ENCODE data around the gene SH2B3. TPM values are rescaled to one million over a fixed set of nuclear protein-coding genes. Genes with fewer than 3 reads are reported as not detected.

The SH2B3 gene
- total and polyA plus RNA-seq, 2 of the 13 experiments (the other 11 are each of a cell fraction or from before 2014, with no cell fraction given), result 6.8 to 6.9 TPM

DNA sequence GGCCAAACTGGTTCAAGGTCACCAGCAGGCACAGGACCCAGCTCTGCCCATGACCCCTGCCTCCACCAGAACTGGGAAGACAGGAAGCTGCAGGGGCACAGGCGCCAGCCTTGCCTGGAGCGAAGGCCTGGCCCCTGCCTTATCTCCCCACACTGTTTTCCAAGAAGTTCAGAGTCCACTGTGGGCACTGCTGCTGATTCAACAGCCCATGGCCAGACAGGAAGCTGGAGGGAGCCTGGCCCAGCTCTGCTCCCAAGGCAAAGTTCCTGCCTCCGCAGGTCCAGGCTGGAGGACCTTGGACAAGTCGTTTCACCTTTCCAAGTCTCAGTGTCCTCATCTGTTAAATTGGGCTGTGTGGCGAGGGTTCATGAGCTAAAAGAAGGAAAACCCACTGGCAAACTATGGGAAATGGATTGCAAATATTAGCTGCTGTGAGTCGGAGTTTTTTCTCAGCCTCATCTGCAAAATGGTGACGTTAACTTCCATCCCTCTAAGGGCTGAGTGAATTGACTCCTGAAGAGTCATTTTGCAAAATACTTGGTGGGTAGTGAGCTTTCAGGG is 38.0 kb upstream of the SH2B3 start (continued):
- TF ChIP-seq FOXK1 (CRISPR knock-in tag; IDR thresholded peaks at IDR 0.05; ENCODE audit: borderline replicate concordance, low read depth), result peak; percentile 67; the same call in 1 of the 2 replicates
- TF ChIP-seq ZNF746 (CRISPR knock-in tag; IDR thresholded peaks at IDR 0.05), result peak; percentile 84
- peak; percentile 43; the same call in 1 of the 2 replicates for TF ChIP-seq HIVEP1 (CRISPR knock-in tag; IDR thresholded peaks at IDR 0.05)
- TF ChIP-seq, protein P1, sequence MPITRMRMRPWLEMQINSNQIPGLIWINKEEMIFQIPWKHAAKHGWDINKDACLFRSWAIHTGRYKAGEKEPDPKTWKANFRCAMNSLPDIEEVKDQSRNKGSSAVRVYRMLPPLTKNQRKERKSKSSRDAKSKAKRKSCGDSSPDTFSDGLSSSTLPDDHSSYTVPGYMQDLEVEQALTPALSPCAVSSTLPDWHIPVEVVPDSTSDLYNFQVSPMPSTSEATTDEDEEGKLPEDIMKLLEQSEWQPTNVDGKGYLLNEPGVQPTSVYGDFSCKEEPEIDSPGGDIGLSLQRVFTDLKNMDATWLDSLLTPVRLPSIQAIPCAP (CRISPR knock-in tag; IDR thresholded peaks at IDR 0.05; ENCODE audit: low read depth), result no peak
- TF ChIP-seq ETV6 (CRISPR knock-in tag; conservative IDR thresholded peaks at IDR 0.05), result peak; percentile 68; the same call in 1 of the 2 replicates
- TF ChIP-seq NCOA2 (CRISPR knock-in tag; IDR thresholded peaks at IDR 0.05), result peak; percentile 92
- no peak for TF ChIP-seq POLR2AphosphoS2 (IDR thresholded peaks at IDR 0.05; ENCODE audit: low read depth, low read length)
- peak; percentile 27; the same call in 1 of the 2 replicates for TF ChIP-seq ZNF121 (CRISPR knock-in tag; IDR thresholded peaks at IDR 0.05)
- no peak for TF ChIP-seq NONO (IDR thresholded peaks at IDR 0.05)
- TF ChIP-seq NONO (CRISPR knock-in tag; conservative IDR thresholded peaks at IDR 0.05), result peak; percentile 92
- peak; percentile 90 for TF ChIP-seq FOXA3 (CRISPR knock-in tag; IDR thresholded peaks at IDR 0.05)
- peak; percentile 40; the same call in 1 of the 2 replicates for TF ChIP-seq ZSCAN21 (CRISPR knock-in tag; IDR thresholded peaks at IDR 0.05; ENCODE audit: borderline replicate concordance)
- no peak for TF ChIP-seq GABPA (IDR thresholded peaks at IDR 0.05; ENCODE audit: low read depth, low read length)
- peak; percentile 75 for TF ChIP-seq GABPA (CRISPR knock-in tag; IDR thresholded peaks at IDR 0.05; ENCODE audit: low read depth)
- TF ChIP-seq ZNF547 (CRISPR knock-in tag; IDR thresholded peaks at IDR 0.05), result no peak; the same call in 1 of the 2 replicates
- no peak; the same call in 1 of the 2 replicates for TF ChIP-seq ZNF563 (CRISPR knock-in tag; IDR thresholded peaks at IDR 0.05)
- TF ChIP-seq, protein P2, sequence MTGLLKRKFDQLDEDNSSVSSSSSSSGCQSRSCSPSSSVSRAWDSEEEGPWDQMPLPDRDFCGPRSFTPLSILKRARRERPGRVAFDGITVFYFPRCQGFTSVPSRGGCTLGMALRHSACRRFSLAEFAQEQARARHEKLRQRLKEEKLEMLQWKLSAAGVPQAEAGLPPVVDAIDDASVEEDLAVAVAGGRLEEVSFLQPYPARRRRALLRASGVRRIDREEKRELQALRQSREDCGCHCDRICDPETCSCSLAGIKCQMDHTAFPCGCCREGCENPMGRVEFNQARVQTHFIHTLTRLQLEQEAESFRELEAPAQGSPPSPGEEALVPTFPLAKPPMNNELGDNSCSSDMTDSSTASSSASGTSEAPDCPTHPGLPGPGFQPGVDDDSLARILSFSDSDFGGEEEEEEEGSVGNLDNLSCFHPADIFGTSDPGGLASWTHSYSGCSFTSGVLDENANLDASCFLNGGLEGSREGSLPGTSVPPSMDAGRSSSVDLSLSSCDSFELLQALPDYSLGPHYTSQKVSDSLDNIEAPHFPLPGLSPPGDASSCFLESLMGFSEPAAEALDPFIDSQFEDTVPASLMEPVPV (CRISPR knock-in tag; IDR thresholded peaks at IDR 0.05), result no peak
- peak; percentile 74; the same call in 1 of the 2 replicates for TF ChIP-seq ZBTB25 (CRISPR knock-in tag; IDR thresholded peaks at IDR 0.05)
- TF ChIP-seq ATF7 (IDR thresholded peaks at IDR 0.05), result no peak
- TF ChIP-seq ATF7 (CRISPR knock-in tag; IDR thresholded peaks at IDR 0.05), result 0 out of 2 replicates have a peak, but pooled peaks have one; percentile 17
- no peak for TF ChIP-seq JARID2 (CRISPR knock-in tag; IDR thresholded peaks at IDR 0.05; ENCODE audit: insufficient replicate concordance)
- TF ChIP-seq FOSL2 (CRISPR knock-in tag; IDR thresholded peaks at IDR 0.05), result peak; percentile 90
- TF ChIP-seq, protein P3, sequence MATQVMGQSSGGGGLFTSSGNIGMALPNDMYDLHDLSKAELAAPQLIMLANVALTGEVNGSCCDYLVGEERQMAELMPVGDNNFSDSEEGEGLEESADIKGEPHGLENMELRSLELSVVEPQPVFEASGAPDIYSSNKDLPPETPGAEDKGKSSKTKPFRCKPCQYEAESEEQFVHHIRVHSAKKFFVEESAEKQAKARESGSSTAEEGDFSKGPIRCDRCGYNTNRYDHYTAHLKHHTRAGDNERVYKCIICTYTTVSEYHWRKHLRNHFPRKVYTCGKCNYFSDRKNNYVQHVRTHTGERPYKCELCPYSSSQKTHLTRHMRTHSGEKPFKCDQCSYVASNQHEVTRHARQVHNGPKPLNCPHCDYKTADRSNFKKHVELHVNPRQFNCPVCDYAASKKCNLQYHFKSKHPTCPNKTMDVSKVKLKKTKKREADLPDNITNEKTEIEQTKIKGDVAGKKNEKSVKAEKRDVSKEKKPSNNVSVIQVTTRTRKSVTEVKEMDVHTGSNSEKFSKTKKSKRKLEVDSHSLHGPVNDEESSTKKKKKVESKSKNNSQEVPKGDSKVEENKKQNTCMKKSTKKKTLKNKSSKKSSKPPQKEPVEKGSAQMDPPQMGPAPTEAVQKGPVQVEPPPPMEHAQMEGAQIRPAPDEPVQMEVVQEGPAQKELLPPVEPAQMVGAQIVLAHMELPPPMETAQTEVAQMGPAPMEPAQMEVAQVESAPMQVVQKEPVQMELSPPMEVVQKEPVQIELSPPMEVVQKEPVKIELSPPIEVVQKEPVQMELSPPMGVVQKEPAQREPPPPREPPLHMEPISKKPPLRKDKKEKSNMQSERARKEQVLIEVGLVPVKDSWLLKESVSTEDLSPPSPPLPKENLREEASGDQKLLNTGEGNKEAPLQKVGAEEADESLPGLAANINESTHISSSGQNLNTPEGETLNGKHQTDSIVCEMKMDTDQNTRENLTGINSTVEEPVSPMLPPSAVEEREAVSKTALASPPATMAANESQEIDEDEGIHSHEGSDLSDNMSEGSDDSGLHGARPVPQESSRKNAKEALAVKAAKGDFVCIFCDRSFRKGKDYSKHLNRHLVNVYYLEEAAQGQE (IDR thresholded peaks at IDR 0.05; ENCODE audit: borderline replicate concordance in 1 of 2, low read depth in 1 of 2, low read length in 2 of 2), result no peak; a peak in 1 of 4 replicates
- no peak for TF ChIP-seq MBNL3 (CRISPR knock-in tag; conservative IDR thresholded peaks at IDR 0.05)
- TF ChIP-seq ZNF335 (CRISPR knock-in tag; IDR thresholded peaks at IDR 0.05), result 0 out of 2 replicates have a peak, but pooled peaks have one; percentile 40

Data from HepG2 (cell line).